NB4 (cell line): ENCODE results near the gene CCR8.

Experiments
- DNase-seq: peaks from one replicate; pipeline ENCODE4 v3.0.0; 2010; ENCODE audit warnings: low read depth
- H3K4me3 ChIP-seq: one replicate; pipeline ENCODE4 v1.5.1; 2011; ENCODE audit warnings: mild to moderate bottlenecking, low read depth, low read length, moderate library complexity
- MYC ChIP-seq: IDR thresholded peaks from 2 replicates; pipeline ENCODE4 v1.6.1; 2011; ENCODE audit warnings: low read depth, low read length
- POLR2A ChIP-seq: IDR thresholded peaks from 2 replicates; pipeline ENCODE4 v1.6.1; 2011; ENCODE audit warnings: mild to moderate bottlenecking; ENCODE audit not compliant: insufficient read length; ENCODE audit errors: extremely low read depth
- TF ChIP-seq, protein P1 (sequence below): IDR thresholded peaks from 2 replicates; pipeline ENCODE4 v1.6.1; 2011; ENCODE audit warnings: low read depth, low read length
- TF ChIP-seq, protein P2 (sequence below): IDR thresholded peaks from one replicate; pipeline ENCODE4 v1.5.1; 2012; ENCODE audit warnings: low read depth, low read length

CCR8 gene

DNA sequence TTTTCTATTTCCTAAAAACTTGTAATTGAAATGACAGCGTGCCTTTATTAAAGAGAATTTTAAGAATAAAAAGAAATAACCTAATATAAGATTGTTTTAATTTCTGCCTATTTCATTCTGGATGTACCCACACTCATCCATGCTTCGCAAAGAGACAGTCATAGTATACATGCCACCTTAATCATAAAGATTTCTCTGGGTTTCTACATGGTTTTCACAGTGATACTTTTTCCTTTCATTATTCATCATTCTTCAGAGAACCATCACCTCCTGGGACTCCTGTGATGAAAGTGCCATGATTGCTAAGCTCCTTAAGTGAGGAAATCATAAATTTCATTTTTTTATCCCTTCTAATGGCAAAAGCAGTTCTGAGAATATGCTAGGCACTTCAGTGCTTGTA lies 4.3 kb upstream of the CCR8 start:
- H3K4me3 ChIP-seq: no peak overlapping the region
- DNase-seq: no peak
- no peak for TF ChIP-seq POLR2A
- TF ChIP-seq, protein P1, sequence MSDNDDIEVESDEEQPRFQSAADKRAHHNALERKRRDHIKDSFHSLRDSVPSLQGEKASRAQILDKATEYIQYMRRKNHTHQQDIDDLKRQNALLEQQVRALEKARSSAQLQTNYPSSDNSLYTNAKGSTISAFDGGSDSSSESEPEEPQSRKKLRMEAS: no peak
- TF ChIP-seq MYC: no peak

DNA sequence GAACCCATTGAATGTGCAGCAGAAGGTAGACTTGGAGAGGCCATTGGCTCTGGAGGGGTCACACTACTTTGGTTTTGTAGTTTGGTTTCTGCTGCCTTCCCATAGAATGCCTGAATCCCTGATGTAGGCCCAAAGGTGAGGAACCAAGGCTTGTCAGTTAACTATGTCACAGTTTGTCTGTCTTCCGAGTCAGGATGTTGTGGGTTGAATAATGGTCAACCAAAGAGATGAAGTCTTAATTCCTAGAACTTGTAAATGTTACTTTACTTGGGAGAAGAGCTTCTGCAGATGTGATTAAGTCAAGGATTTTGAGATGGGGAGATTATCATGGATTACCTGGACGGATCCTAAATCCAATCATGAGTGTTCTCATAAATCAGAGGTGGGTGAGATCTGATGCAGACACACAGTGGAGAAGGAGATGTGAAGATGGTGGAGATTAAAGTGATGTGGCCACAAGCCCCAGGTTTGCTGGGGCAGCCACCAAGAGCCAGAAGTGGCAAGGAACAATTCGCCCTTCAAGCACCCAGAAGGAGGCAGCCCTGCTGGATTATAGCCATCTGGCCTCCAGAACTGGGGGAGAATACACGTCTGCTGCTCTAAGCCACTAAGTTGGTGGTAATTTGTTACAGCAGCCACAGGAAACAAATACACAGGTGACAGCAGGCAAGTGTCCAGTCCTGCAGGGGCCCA lies 2.3 kb upstream of the CCR8 start:
- TF ChIP-seq POLR2A (no peak), MYC (no peak)
- TF ChIP-seq, protein P1: no peak
- TF ChIP-seq, protein P2, sequence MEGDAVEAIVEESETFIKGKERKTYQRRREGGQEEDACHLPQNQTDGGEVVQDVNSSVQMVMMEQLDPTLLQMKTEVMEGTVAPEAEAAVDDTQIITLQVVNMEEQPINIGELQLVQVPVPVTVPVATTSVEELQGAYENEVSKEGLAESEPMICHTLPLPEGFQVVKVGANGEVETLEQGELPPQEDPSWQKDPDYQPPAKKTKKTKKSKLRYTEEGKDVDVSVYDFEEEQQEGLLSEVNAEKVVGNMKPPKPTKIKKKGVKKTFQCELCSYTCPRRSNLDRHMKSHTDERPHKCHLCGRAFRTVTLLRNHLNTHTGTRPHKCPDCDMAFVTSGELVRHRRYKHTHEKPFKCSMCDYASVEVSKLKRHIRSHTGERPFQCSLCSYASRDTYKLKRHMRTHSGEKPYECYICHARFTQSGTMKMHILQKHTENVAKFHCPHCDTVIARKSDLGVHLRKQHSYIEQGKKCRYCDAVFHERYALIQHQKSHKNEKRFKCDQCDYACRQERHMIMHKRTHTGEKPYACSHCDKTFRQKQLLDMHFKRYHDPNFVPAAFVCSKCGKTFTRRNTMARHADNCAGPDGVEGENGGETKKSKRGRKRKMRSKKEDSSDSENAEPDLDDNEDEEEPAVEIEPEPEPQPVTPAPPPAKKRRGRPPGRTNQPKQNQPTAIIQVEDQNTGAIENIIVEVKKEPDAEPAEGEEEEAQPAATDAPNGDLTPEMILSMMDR: no peak
- no peak for DNase-seq

DNA sequence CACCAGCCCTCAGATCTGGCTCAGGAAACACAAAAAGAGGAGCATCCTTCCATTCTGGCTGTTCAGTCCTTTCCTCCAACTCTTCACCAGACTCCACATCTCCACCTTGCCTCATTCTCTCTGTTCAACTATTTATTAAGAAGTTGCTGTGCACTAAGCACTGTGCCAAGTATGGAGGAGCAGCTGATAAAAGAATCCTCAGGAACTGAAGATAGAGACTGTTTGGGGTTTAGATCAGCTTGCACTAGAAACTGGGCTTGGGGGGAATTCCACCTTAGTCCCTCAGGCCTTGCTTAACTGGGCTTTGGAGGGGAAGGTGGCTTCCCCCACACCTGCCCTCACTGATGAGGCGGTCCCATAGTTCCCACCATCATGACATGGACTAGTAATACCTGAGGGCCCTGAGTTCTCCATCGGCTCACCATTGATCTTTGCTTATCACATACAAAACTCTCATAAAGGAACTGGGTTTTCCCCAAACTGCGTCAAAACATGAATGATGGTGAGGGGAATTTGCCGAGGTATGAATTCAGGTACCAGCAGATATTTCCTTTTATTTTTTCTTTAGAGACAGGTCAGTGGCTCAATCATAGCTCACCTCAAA lies 1.7 kb upstream of the CCR8 start:
- DNase-seq: no peak
- no peak overlapping the region for H3K4me3 ChIP-seq
- TF ChIP-seq, protein P1: no peak
- TF ChIP-seq, protein P2: no peak
- TF ChIP-seq MYC: no peak
- no peak for TF ChIP-seq POLR2A

More for the DNA sequence above, 2.3 kb upstream of the CCR8 start:
- no peak overlapping the region for H3K4me3 ChIP-seq

DNA sequence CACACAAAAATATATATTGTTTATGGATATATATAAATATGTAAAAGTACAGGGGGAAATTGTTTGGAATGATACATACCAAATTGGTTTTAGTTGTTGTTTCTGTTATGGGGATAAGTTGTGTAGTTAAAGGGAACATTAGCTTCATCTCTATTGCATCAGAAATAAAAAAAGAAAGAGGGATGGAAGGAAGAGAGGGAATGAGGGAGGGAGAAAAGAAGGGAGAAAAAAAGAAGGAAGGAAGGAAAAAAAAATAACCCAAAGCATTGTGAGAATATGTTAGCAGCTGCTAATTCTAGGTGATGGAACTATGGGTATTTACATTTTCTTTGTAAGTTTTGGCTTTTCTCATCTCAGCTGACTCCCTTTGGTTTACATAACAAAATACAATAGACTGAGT lies 1.3 kb downstream of the CCR8 start:
- DNase-seq: no peak
- TF ChIP-seq MYC (no peak), POLR2A (no peak)
- TF ChIP-seq, protein P2: no peak
- TF ChIP-seq, protein P1: no peak
- H3K4me3 ChIP-seq: no peak overlapping the region

DNA sequence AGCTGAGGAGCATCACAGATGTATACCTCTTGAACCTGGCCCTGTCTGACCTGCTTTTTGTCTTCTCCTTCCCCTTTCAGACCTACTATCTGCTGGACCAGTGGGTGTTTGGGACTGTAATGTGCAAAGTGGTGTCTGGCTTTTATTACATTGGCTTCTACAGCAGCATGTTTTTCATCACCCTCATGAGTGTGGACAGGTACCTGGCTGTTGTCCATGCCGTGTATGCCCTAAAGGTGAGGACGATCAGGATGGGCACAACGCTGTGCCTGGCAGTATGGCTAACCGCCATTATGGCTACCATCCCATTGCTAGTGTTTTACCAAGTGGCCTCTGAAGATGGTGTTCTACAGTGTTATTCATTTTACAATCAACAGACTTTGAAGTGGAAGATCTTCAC lies 3.0 kb downstream of the CCR8 start:
- H3K4me3 ChIP-seq: no peak overlapping the region
- DNase-seq: no peak
- TF ChIP-seq, protein P2: no peak

DNA sequence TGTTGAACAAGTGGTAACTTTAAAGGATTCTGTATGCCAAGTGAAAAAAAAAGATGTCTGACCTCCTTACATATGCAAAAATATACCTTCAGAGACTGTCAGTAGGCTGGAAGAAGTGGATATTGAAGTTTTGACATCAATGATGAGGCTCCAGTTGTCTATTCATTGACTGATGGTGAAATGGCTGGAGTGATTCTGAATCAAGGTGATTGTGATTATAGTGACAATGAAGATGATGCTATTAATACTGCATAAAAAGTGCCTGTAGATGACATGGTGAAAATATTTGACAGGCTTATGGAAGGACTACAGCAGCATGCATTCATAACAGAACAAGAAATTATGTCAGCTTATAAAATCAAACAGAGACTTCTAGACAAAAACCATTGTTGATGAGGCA lies 4.1 kb downstream of the CCR8 start:
- H3K4me3 ChIP-seq: no peak overlapping the region
- no peak for DNase-seq
- TF ChIP-seq, protein P2: no peak
- TF ChIP-seq, protein P1: no peak
- TF ChIP-seq POLR2A: no peak
- TF ChIP-seq MYC: no peak
